Measurements from ENCODE around the gene RPS27A. TPM values are rescaled to one million over a fixed set of nuclear protein-coding genes. Genes with fewer than 3 reads are reported as not detected.
"Not testable (repeated sequence)": the region's sequence is repeated elsewhere in the genome, so short reads cannot be mapped to it uniquely, and the experiment has no call there.

RPS27A gene
- total and polyA plus RNA-seq, 9 of the 15 experiments (the other 6 are each of a cell fraction or from before 2014, with no cell fraction given), result 1,383 to 3,282 (median 2,242) TPM

DNA sequence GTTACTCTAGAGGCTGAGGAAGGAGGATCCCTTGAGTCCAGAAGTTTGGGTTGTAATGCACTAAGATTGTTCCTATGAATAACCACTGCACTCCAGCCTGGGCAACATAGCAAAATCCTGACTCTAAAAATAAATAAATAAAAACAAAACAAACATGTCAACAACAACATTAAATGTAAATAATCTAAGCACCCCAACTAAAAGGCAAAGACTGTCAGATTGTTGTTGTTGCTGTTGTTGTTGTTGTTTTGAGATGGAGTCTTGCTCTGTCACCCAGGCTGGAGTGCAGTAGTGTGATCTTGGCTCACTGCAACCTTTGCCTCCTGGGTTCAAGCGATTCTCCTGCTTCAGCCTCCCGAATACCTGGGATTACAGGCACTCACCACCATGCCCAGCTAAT, 40.6 kb upstream of the RPS27A start:
- H3K9ac ChIP-seq (ENCODE audit: insufficient read depth in 1 of 2, low read depth in 2 of 2, low read length in 2 of 2); BruUV-seq (replicated peaks); intact Hi-C loops (cut with micrococcal nuclease); H3K4me1 ChIP-seq (replicated peaks in 1 of 2; ENCODE audit: control insufficient read depth in 2 of 2, insufficient read depth in 2 of 2, low read length in 2 of 2); FAIRE-seq; H3K36me3 ChIP-seq (ENCODE audit: control insufficient read depth, insufficient read depth, low read length); H3K4me2 ChIP-seq (ENCODE audit: insufficient read depth, low read length); in situ Hi-C loops (cut with MboI); POLR2A ChIA-PET; H2AFZ ChIP-seq (ENCODE audit: low read depth, low read length); ATAC-seq; H3K27ac ChIP-seq (ENCODE audit: extremely low read depth, low read depth, low read length); H3K9me1 ChIP-seq (ENCODE audit: control insufficient read depth, insufficient read depth, low read length); H4K20me1 ChIP-seq (replicated peaks; ENCODE audit: control insufficient read depth, insufficient read depth, low read length); DNase-seq (ENCODE audit: extremely low read depth in 1 of 4, low spot score in 3 of 4); H3K79me2 ChIP-seq (ENCODE audit: control insufficient read depth, insufficient read depth, low read length); H3K9me3 ChIP-seq (replicated peaks; ENCODE audit: control insufficient read depth, insufficient read depth, low read depth, low read length); H3K4me3 ChIP-seq; CTCF ChIA-PET (ENCODE audit: low intra/inter-chr PET ratio); H3K27me3 ChIP-seq (ENCODE audit: control insufficient read depth in 2 of 2, insufficient read depth in 2 of 2, low read length in 2 of 2): not testable (repeated sequence)
- TF ChIP-seq ZNF507 (tag; conservative IDR thresholded peaks at IDR 0.05), result peak; percentile 91
- WGBS (ENCODE audit: insufficient coverage, low coverage, missing lambda C conversion rate), result 23% methylated on average over 2 of the region's 2 CpGs

GRCh38 chr2:55196526-55196925, 36.0 kb upstream of the RPS27A start:
- Histone ChIP-seq H3K9me3 (replicated peaks; ENCODE audit: control insufficient read depth, insufficient read depth, low read depth, low read length) (no peaks in the 10 kb centered on the region; the same call in 1 of the 2 replicates), H3K9ac (ENCODE audit: insufficient read depth in 1 of 2, low read depth in 2 of 2, low read length in 2 of 2) (no peak overlapping the region), H3K4me1 (replicated peaks in 1 of 2; ENCODE audit: control insufficient read depth in 2 of 2, insufficient read depth in 2 of 2, low read length in 2 of 2) (no peaks in the 10 kb centered on the region), H3K27me3 (ENCODE audit: control insufficient read depth in 2 of 2, insufficient read depth in 2 of 2, low read length in 2 of 2) (no peaks in the 10 kb centered on the region), H3K9me1 (ENCODE audit: control insufficient read depth, insufficient read depth, low read length) (no peaks in the 10 kb centered on the region), H2AFZ (ENCODE audit: low read depth, low read length) (no peak overlapping the region), H3K4me2 (ENCODE audit: insufficient read depth, low read length) (no peak overlapping the region), H3K27ac (ENCODE audit: extremely low read depth, low read depth, low read length) (no peak overlapping the region), H3K36me3 (ENCODE audit: control insufficient read depth, insufficient read depth, low read length) (no peaks in the 10 kb centered on the region), H4K20me1 (replicated peaks; ENCODE audit: control insufficient read depth, insufficient read depth, low read length) (no peaks in the 10 kb centered on the region), H3K79me2 (ENCODE audit: control insufficient read depth, insufficient read depth, low read length) (no peaks in the 10 kb centered on the region), H3K4me3 (no peak overlapping the region)
- TF ChIP-seq, protein P1, sequence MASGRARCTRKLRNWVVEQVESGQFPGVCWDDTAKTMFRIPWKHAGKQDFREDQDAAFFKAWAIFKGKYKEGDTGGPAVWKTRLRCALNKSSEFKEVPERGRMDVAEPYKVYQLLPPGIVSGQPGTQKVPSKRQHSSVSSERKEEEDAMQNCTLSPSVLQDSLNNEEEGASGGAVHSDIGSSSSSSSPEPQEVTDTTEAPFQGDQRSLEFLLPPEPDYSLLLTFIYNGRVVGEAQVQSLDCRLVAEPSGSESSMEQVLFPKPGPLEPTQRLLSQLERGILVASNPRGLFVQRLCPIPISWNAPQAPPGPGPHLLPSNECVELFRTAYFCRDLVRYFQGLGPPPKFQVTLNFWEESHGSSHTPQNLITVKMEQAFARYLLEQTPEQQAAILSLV (tag; IDR thresholded peaks at IDR 0.05), result no peak
- 0 out of 2 replicates have a peak, but pooled peaks have one; percentile 19 for TF ChIP-seq TFAP4 (CRISPR knock-in tag; IDR thresholded peaks at IDR 0.05; ENCODE audit: borderline replicate concordance)
- no TSS peak for BruUV-seq (replicated peaks)
- ChIA-PET POLR2A (interaction anchor here (0.6 to 1.4 kb wide), 5 partner anchors 9 to 361 kb away, joined by 3 to 4 read pairs (median 3); no protein-coding TSS in a partner anchor), CTCF (ENCODE audit: low intra/inter-chr PET ratio) (no interaction called here)
- no peak for ATAC-seq
- DNase-seq (ENCODE audit: extremely low read depth in 1 of 4, low spot score in 3 of 4), result no peak
- in situ Hi-C loops (cut with MboI), result no loop called here
- no peak for FAIRE-seq
- intact Hi-C loops (cut with micrococcal nuclease), result no loop called here
- 42% methylated on average over 2 of the region's 2 CpGs for WGBS (ENCODE audit: insufficient coverage, low coverage, missing lambda C conversion rate)
